PC-3 (cell line): ENCODE data around the gene TNRC6C. TPM values are rescaled to one million over a fixed set of nuclear protein-coding genes. Genes with fewer than 3 reads are reported as not detected.

Experiments used
- ATAC-seq: fragments of 200-7000 bp; cut with Tn5 transposase; 2 replicates; pipeline ENCODE4 v1.9.1; 2020; ENCODE audit warnings: mild to moderate bottlenecking, moderate library complexity
- BruUV-seq: library from RNA; stranded (reverse); fragments of 400-500 nt; replicated peaks from 2 replicates; lab custom pipeline; 2021; lab: Mats Ljungman, UMichigan
- CTCF ChIA-PET: fragments of 300-600 bp; sonication (Branson Sonifier 250); formaldehyde crosslinking; loops from one replicate; lab custom pipeline; 2022; ENCODE audit warnings: antibody characterized with exemption; lab: Charles Lee
- POLR2A ChIA-PET: fragments of 300-600 bp; sonication (Branson Sonifier 250); formaldehyde crosslinking; loops from one replicate; lab custom pipeline; 2022; ENCODE audit warnings: antibody characterized with exemption; ENCODE audit not compliant: unreplicated experiment; lab: Charles Lee
- DNase-seq: peaks from one replicate; pipeline ENCODE4 v3.0.0-alpha.2; 2015
- H2AFZ ChIP-seq: fragments of 300-600 bp; sonication (generic); 2 replicates; pipeline ENCODE4 v1.6.0; 2016; ENCODE audit warnings: antibody characterized with exemption, low read length
- H3F3A ChIP-seq: fragments of 300-600 bp; sonication (generic); one replicate; pipeline ENCODE4 v1.6.0; 2017; ENCODE audit warnings: antibody characterized with exemption, low read length, control low read depth, mild to moderate bottlenecking; ENCODE audit not compliant: unreplicated experiment
- H3K27ac ChIP-seq: fragments of 300-600 bp; sonication (generic); 2 replicates; pipeline ENCODE4 v1.5.1; 2016; ENCODE audit warnings: mild to moderate bottlenecking, low read length
- H3K27me3 ChIP-seq: fragments of 300-600 bp; sonication (generic); 2 replicates; pipeline ENCODE4 v1.6.1; 2016; ENCODE audit warnings: low read length, mixed read lengths
- H3K36me3 ChIP-seq: fragments of 300-600 bp; sonication (generic); 2 replicates; pipeline ENCODE4 v1.6.1; 2016; ENCODE audit warnings: low read depth, mixed run types, low read length, mixed read lengths
- H3K4me1 ChIP-seq: fragments of 300-600 bp; sonication (generic); 2 replicates; pipeline ENCODE4 v1.5.1; 2016; ENCODE audit warnings: low read length; ENCODE audit not compliant: insufficient read depth
- H3K4me2 ChIP-seq: fragments of 300-600 bp; sonication (generic); 2 replicates; pipeline ENCODE4 v1.6.0; 2016; ENCODE audit warnings: low read length
- H3K4me3 ChIP-seq: fragments of 300-600 bp; sonication (generic); 2 replicates; pipeline ENCODE4 v1.5.1; 2016; ENCODE audit warnings: mild to moderate bottlenecking, low read length, mixed read lengths
- H3K79me2 ChIP-seq: fragments of 300-600 bp; sonication (generic); 2 replicates; pipeline ENCODE4 v1.6.1; 2017; ENCODE audit warnings: low read length, mixed read lengths
- H3K9ac ChIP-seq: fragments of 300-600 bp; sonication (generic); 2 replicates; pipeline ENCODE4 v1.6.0; 2016; ENCODE audit warnings: mild to moderate bottlenecking, low read length
- H3K9me2 ChIP-seq: fragments of 300-600 bp; sonication (generic); replicated peaks from 2 replicates; pipeline ENCODE4 v1.6.1; 2016; ENCODE audit warnings: mixed run types, low read length, mixed read lengths
- H3K9me3 ChIP-seq: fragments of 300-600 bp; sonication (generic); 2 replicates; pipeline ENCODE4 v1.6.1; 2016; ENCODE audit warnings: low read length, mixed read lengths
- H4K20me1 ChIP-seq: fragments of 300-600 bp; sonication (generic); 2 replicates; pipeline ENCODE4 v1.6.1; 2016; ENCODE audit warnings: low read length, mixed read lengths
- CTCF ChIP-seq: fragments of 300-600 bp; sonication (generic); conservative IDR thresholded peaks from 2 replicates; pipeline ENCODE4 v1.5.1; 2017; ENCODE audit warnings: antibody characterized with exemption, low read depth, mild to moderate bottlenecking, low read length
- EZH2 ChIP-seq: fragments of 300-600 bp; sonication (generic); IDR thresholded peaks from one replicate; pipeline ENCODE4 v1.6.1; 2017; ENCODE audit warnings: antibody characterized with exemption, mild to moderate bottlenecking, low read length; ENCODE audit not compliant: unreplicated experiment
- EZH2phosphoT487 ChIP-seq: fragments of 300-600 bp; sonication (generic); IDR thresholded peaks from 2 replicates; pipeline ENCODE4 v1.6.1; 2018; ENCODE audit warnings: mild to moderate bottlenecking, antibody characterized with exemption, low read length, borderline replicate concordance
- intact Hi-C: fragments of 100-400 bp; cut with micrococcal nuclease; formaldehyde crosslinking; loops from 2 replicates; pipeline ENCODE4 v1.9.0; 2023
- total RNA-seq: library from RNA; depleted of rRNA; stranded (reverse); fragments of >200 nt; gene quantifications from 2 replicates; pipeline ENCODE4 v1.2.3, GENCODE V29; 2014

The TNRC6C gene
- total RNA-seq, 1 experiment from 2014 or later: 5.3 TPM

- Histone ChIP-seq H3K79me2 (no peaks in the 10 kb centered on the region), H2AFZ (no peak overlapping the region), H3K4me3 (no peak overlapping the region), H4K20me1 (no peaks in the 10 kb centered on the region), H3K4me1 (no peaks in the 10 kb centered on the region), H3K4me2 (no peak overlapping the region), H3K9me3 (no peaks in the 10 kb centered on the region), H3K36me3 (peaks cover 4% of the 10 kb centered on the region; the same call in 1 of the 2 replicates), H3K9ac (no peak overlapping the region), H3K27me3 (no peaks in the 10 kb centered on the region), H3F3A (no peaks in the 10 kb centered on the region), H3K9me2 (no peaks in the 10 kb centered on the region), H3K27ac (no peak overlapping the region)
- ATAC-seq: no peak
- no peak for DNase-seq
- POLR2A ChIA-PET: no interaction called here
- CTCF ChIA-PET: no interaction called here
- peak; percentile 64 for TF ChIP-seq CTCF
- TF ChIP-seq EZH2phosphoT487: no peak
- intact Hi-C loops: no loop called here
- no TSS peak for BruUV-seq
Measured at GRCh38 chr17:78117027-78117981, 158.8 kb downstream of the TNRC6C start.

- Histone ChIP-seq H3K4me2 (no peak overlapping the region), H3K27ac (no peak overlapping the region), H3K27me3 (no peaks in the 10 kb centered on the region), H3K9me2 (no peaks in the 10 kb centered on the region), H3K36me3 (peaks cover 13% of the 10 kb centered on the region; the same call in 1 of the 2 replicates), H3K9ac (no peak overlapping the region), H4K20me1 (no peaks in the 10 kb centered on the region), H2AFZ (no peak overlapping the region), H3K9me3 (no peaks in the 10 kb centered on the region), H3K4me3 (no peak overlapping the region), H3K4me1 (no peaks in the 10 kb centered on the region), H3F3A (no peaks in the 10 kb centered on the region), H3K79me2 (no peaks in the 10 kb centered on the region)
- ATAC-seq (no peak), DNase-seq (no peak)
- BruUV-seq: no TSS peak
- POLR2A ChIA-PET: no interaction called here
- TF ChIP-seq CTCF: no peak
- no peak for TF ChIP-seq EZH2phosphoT487
- TF ChIP-seq EZH2: no peak
- intact Hi-C loops: no loop called here
- CTCF ChIA-PET: no interaction called here
Measured at GRCh38 chr17:78118801-78119241, 160.3 kb downstream of the TNRC6C start.

- no peaks in the 10 kb centered on the region for H3K9me2 ChIP-seq
- H4K20me1 ChIP-seq: no peaks in the 10 kb centered on the region
- H3K9me3 ChIP-seq: no peaks in the 10 kb centered on the region
- BruUV-seq: no TSS peak
- no peak for TF ChIP-seq CTCF
- TF ChIP-seq EZH2phosphoT487: no peak
- TF ChIP-seq EZH2: no peak
- no peak overlapping the region for H3K27ac ChIP-seq
- H3K4me1 ChIP-seq: no peaks in the 10 kb centered on the region
- no peaks in the 10 kb centered on the region for H3F3A ChIP-seq
- CTCF ChIA-PET: no interaction called here
- no peaks in the 10 kb centered on the region for H3K79me2 ChIP-seq
- ATAC-seq (no peak), DNase-seq (no peak)
- H3K4me2 ChIP-seq: no peak overlapping the region
- no peaks in the 10 kb centered on the region for H3K27me3 ChIP-seq
- intact Hi-C loops: no loop called here
- no peak overlapping the region for H3K9ac ChIP-seq
- H2AFZ ChIP-seq: no peak overlapping the region
- POLR2A ChIA-PET: no interaction called here
- H3K4me3 ChIP-seq: no peak overlapping the region
- H3K36me3 ChIP-seq: peaks cover 18% of the 10 kb centered on the region; the same call in 1 of the 2 replicates
Measured at GRCh38 chr17:78120537-78120936, 162.0 kb downstream of the TNRC6C start.
